Stomach (tissue), 9 donors: ENCODE data around the gene BCL11B. TPM values are rescaled to one million over a fixed set of nuclear protein-coding genes. Genes with fewer than 3 reads are reported as not detected.
A peak's percentile ranks its signal among the peaks of the same experiment; 100 is the strongest.

ENCODE experiments used
- DNase-seq, 2 donors: peaks; one replicate each; pipeline versions ENCODE4 v3.0.0 to v3.0.0-alpha.2; 2013 to 2019
- H3K27ac ChIP-seq, 5 donors: fragments of 200-600 bp in 4 of 5; sonication (generic) in 4 of 5; one replicate each; pipeline ENCODE4 v1.5.1; 2013 to 2019; ENCODE audit warnings: mild to moderate bottlenecking in 1 of 5, moderate library complexity in 1 of 5
- H3K27me3 ChIP-seq, 3 donors: fragments of 200-600 bp; sonication (generic); one replicate each; pipeline ENCODE4 v1.5.1; 2017 to 2019; ENCODE audit warnings: mixed run types in 1 of 3
- H3K36me3 ChIP-seq, 4 donors: fragments of 200-600 bp; sonication (generic); 1 replicate in 3 of 4; 2 replicates in 1 of 4; pipeline ENCODE4 v1.5.1; 2016 to 2019
- H3K4me1 ChIP-seq, 4 donors: fragments of 200-600 bp; sonication (generic); one replicate each; pipeline ENCODE4 v1.5.1; 2016 to 2019
- H3K4me3 ChIP-seq, 4 donors: fragments of 200-600 bp; sonication (generic) in 3 of 4; one replicate each; pipeline ENCODE4 v1.5.1; 2016 to 2019; ENCODE audit warnings: mild to moderate bottlenecking in 1 of 4
- H3K9me3 ChIP-seq, 4 donors: fragments of 200-600 bp; sonication (generic); one replicate each; pipeline ENCODE4 v1.5.1; 2016 to 2019
- CTCF ChIP-seq, 7 experiments: fragments of 450-650 bp in 4 of 7; fragments of 200-600 bp in 3 of 7; sonication (generic) in 3 of 7; IDR thresholded peaks; one replicate each; pipeline ENCODE4 v1.5.1; 2016 to 2019; ENCODE audit warnings: antibody characterized with exemption in 7 of 7, control low read depth in 2 of 7, mild to moderate bottlenecking in 1 of 7
- EP300 ChIP-seq: sonication (generic); formaldehyde crosslinking; IDR thresholded peaks from one replicate; pipeline ENCODE4 v1.6.1; 2017; ENCODE audit warnings: antibody characterized with exemption
- POLR2A ChIP-seq, 4 donors: fragments of 450-650 bp; IDR thresholded peaks; one replicate each; pipeline ENCODE4 v1.6.1; 2016; ENCODE audit warnings: antibody characterized with exemption in 4 of 4, control low read depth in 2 of 4, mild to moderate bottlenecking in 1 of 4, moderate library complexity in 1 of 4
- POLR2AphosphoS5 ChIP-seq, 3 donors: sonication (generic); formaldehyde crosslinking; IDR thresholded peaks; one replicate each; pipeline ENCODE4 v1.6.1; 2016; ENCODE audit warnings: antibody characterized with exemption in 3 of 3
- WGBS, 5 donors: extraction: QIAGEN DNeasy Blood & Tissue Kit in 3 of 5; methylation state at CpG; one replicate each; pipeline versions ENCODE4 v1.1.5 to v1.1.7; 2013 to 2018; 5-methylcytosine and 5-hydroxymethylcytosine counted together
- intact Hi-C: fragments of 100-400 bp; cut with DNase I; formaldehyde crosslinking; loops from one replicate; pipeline ENCODE4 v1.15.1; 2023; ENCODE audit warnings: low total_unique reads
- polyA plus RNA-seq, 3 donors: library from polyadenylated mRNA; stranded (reverse); fragments of 200-250 nt; gene quantifications; one replicate each; pipeline ENCODE4 v1.2.3, GENCODE V29; 2013
- total RNA-seq, 5 donors: library from RNA; depleted of rRNA; stranded (reverse); fragments of >200 nt; gene quantifications; one replicate each; pipeline versions ENCODE4 v1.1.0 to v1.2.3, GENCODE V29; 2014 to 2016
- donor health status: healthy with polysubstance abuse.
- donor health status: Bipolar disorder and iron deficiency.
- donor health status: healthy.

The BCL11B gene
- total and polyA plus RNA-seq, 8 donors = 0.15 to 9.6 (median 1.3) TPM; not detected in 1

GRCh38 chr14:99119554-99120525 lies 152.2 kb downstream of the BCL11B start:
- WGBS, 5 donors = 73 to 81% (median 78%) methylated on average over 18 of the region's 18 CpGs
- Histone ChIP-seq H3K4me3 (no peak overlapping the region), H3K36me3 (no peaks in the 10 kb centered on the region), H3K4me1 (peaks cover 0 to 8% (median 0%) of the 10 kb centered on the region in 4 donors), H3K9me3 (peaks cover 0 to 4% (median 0%) of the 10 kb centered on the region in 4 donors), H3K27ac (no peak overlapping the region), H3K27me3 (peaks cover 3 to 58% (median 17%) of the 10 kb centered on the region in 3 donors)
- intact Hi-C loops = no loop called here
- peak in 1 of 2 donors; percentile 4 for DNase-seq
- TF ChIP-seq CTCF (IDR thresholded peaks at IDR 0.05) (no peak), EP300 (no peak), POLR2A (IDR thresholded peaks at IDR 0.05) (no peak), POLR2AphosphoS5 (IDR thresholded peaks at IDR 0.05) (no peak)

Other genes with a start within 250 kb of the BCL11B start
- gene SETD3, start 208.7 kb upstream of the BCL11B start, total RNA-seq = 100 to 1,000 TPM in 1 of 5 donors, 10 to 100 TPM in 4; 30.4 to 119 (median 51.4) TPM
- gene SETD3, start 208.7 kb upstream of the BCL11B start, polyA plus RNA-seq = 10 to 100 TPM; 24.1 to 51.6 (median 29.9) TPM
- gene CCNK, start 209.2 kb upstream of the BCL11B start, total RNA-seq = 10 to 100 TPM in 3 of 5 donors, 1 to 10 TPM in 2; 2.3 to 48.3 (median 11.7) TPM
- 10 to 100 TPM in 2 of 3 donors, 1 to 10 TPM in 1; 9.5 to 16.6 (median 11.0) TPM for gene CCNK, start 209.2 kb upstream of the BCL11B start, polyA plus RNA-seq